NCI-H2171 (cell line): Measurements from ENCODE around the gene NKX1-1.
"Not testable (repeated sequence)": the region's sequence is repeated elsewhere in the genome, so short reads cannot be mapped to it uniquely, and the experiment has no call there.

Experiments
- DNase-seq: peaks from one replicate; lab custom pipeline; 2025; lab: John Stamatoyannopoulos, UW

The NKX1-1 gene

GRCh38 chr4:1404573-1405253 is 1.5 kb downstream of the NKX1-1 start:
- no peak for DNase-seq

DNA sequence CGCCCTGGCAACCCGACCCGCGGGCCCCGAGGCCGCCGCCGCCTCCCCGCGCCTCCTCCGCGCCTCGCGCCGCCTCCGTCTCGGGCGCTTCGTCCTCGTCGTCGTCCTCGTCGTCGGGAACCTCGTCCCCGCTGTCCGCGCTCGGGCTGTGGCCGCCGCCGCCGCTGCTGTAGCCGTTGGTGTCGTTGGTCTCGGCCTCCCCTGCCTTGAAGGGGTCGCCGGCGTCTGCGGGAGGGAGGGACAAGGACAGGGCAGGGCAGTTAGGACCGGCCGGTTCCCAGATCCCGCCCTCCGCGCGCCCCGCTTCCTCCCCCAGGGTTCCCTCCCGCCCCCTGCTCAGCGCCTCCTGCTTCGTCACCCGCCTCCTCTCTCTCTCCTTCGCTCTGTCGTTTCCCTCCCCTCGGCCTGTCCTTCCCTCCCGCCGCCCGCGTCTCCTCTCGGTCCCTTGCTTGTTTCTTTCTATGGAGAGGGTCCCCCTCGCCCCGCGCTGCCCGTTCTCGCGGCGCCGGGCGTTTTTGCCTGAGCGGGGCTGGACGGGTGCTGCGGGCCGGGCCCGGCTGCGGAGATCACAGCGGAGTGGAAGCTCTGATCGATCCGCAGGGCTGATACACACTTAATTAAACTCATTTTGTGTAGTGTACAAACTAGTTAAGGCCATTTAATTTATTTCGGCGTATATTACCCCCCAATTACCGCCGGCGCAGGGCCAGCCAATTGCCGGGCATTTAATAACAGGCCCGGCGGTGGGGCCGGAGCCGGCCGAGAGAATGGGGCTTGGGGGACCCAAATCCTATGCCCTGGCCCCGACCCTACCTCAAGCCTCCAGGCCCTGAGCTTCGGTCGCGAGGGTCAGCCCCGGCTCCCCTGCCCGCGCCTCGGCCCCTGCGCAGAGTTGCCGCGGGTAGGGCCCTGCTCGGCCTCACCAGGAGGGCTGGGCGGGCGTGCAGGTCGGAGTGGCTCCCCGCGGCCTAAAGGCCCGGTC is 2.4 kb downstream of the NKX1-1 start:
- no peak for DNase-seq

DNA sequence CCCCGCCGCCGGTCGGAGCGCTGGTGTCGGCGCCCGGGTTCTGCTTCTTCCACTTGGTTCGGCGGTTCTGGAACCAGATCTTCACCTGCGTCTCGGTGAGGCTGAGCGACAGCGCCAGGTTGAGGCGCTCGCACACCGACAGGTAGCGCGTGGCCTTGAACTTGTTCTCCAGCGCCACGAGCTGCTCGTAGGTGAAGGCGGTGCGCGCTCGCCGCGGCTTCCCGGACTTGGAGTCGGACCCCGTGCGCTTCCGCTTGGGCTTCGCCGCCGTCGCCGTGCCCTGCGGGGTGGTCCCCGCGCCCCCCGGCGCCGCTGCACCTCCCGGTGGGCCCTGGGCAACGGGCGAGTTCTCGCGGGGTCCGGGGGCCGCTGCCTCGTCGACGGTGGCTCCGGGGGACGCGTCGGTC is 3.1 kb downstream of the NKX1-1 start:
- no peak for DNase-seq

- no peak for DNase-seq
These were observed 3.6 kb downstream of the NKX1-1 start for GRCh38 chr4:1402516-1403091.

- DNase-seq: no peak
These were observed 4.2 kb downstream of the NKX1-1 start for GRCh38 chr4:1402021-1402515.

- DNase-seq: no peak
These were observed 4.7 kb downstream of the NKX1-1 start for GRCh38 chr4:1401409-1402020.

- DNase-seq: no peak
These were observed 5.3 kb downstream of the NKX1-1 start for GRCh38 chr4:1400831-1401408.

GRCh38 chr4:1400191-1400805 is 5.9 kb downstream of the NKX1-1 start:
- DNase-seq: no peak

- DNase-seq: no peak
These were observed 6.6 kb downstream of the NKX1-1 start for GRCh38 chr4:1399508-1400190.

DNA sequence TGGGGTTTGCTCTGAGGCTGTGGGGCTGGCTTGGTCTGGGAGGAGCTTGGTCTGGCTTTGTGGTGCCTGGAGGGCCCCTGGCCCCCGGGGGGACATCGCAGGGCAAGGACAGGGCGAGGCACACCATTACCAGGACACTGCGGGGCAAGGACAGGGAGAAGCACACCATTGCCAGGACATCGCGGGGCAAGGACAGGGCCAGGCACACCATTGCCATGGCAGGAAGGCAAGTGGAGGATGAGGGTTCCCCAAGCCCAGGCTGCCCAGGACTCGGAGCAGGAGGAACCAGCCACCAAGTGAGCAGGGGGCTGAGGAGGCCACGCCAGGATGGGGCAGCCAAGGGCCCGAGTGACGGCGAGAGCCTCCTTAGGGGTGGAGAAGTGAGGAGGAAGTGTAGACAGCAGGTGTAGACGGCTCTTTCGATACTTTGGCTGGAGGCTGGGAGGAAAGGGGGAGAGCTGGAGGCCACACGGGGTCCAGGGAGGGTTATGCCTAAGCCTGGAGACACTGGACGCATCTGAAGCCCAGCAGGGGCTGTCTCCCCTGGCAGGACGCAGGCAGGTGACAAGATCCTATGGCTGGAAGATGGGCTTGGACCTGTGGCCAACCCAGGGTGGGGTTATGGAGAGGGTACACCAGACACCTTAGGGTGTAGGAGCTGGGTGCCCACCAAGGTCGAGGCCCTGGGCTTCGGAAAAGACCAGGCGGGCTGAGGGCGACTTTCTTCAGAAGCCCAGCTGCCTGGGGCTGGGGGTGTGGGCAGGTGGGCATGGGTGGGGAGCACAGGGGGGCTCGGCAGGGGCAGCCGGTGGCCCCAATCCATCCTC is 7.3 kb downstream of the NKX1-1 start:
- DNase-seq: no peak

- DNase-seq: no peak
These were observed 9.3 kb downstream of the NKX1-1 start for GRCh38 chr4:1396806-1397455.

- DNase-seq: no peak
These were observed 10.1 kb downstream of the NKX1-1 start for GRCh38 chr4:1395941-1396805.

DNA sequence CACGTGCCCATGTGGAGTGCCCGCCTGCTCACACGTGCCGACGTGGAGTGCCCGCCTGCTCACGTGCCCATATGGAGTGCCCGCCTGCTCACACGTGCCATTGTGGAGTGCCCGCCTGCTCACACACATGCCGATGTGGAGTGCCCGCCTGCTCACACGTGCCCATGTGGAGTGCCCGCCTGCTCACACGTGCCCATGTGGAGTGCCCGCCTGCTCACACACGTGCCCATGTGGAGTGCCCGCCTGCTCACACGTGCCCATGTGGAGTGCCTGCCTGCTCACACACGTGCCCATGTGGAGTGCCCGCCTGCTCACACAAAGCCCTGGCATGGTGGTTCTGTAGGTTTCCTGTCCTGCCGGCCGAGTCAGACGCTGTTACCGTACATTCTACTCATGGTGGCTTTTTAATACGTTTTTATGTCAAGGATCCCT is 10.8 kb downstream of the NKX1-1 start:
- not testable (repeated sequence) for DNase-seq

GRCh38 chr4:1394554-1395388 is 11.5 kb downstream of the NKX1-1 start:
- DNase-seq: not testable (repeated sequence)

- no peak for DNase-seq
These were observed 12.4 kb downstream of the NKX1-1 start for GRCh38 chr4:1393866-1394265.

- DNase-seq: not testable (repeated sequence)
These were observed 12.9 kb downstream of the NKX1-1 start for GRCh38 chr4:1393363-1393762.
